Measurements from ENCODE around the gene METTL15. TPM values are rescaled to one million over a fixed set of nuclear protein-coding genes. Genes with fewer than 3 reads are reported as not detected.
"Not testable (repeated sequence)": the region's sequence is repeated elsewhere in the genome, so short reads cannot be mapped to it uniquely, and the experiment has no call there.

METTL15 gene
- total RNA-seq, 1 experiment from 2014 or later: 14.2 TPM

- DNase-seq (ENCODE audit: low read depth): no peak
Measured at GRCh38 chr11:28289444-28289843, 181.3 kb downstream of the METTL15 start.

- DNase-seq (ENCODE audit: low read depth): not testable (repeated sequence)
Measured at GRCh38 chr11:28290995-28291394, 182.8 kb downstream of the METTL15 start.

GRCh38 chr11:28296426-28296825 lies 188.2 kb downstream of the METTL15 start:
- DNase-seq (ENCODE audit: low read depth): no peak

- DNase-seq (ENCODE audit: low read depth): no peak
Measured at GRCh38 chr11:28298209-28298608, 190.0 kb downstream of the METTL15 start.

- DNase-seq (ENCODE audit: low read depth): no peak
Measured at GRCh38 chr11:28303477-28304191, 195.4 kb downstream of the METTL15 start.

- DNase-seq (ENCODE audit: low read depth): no peak
Measured at GRCh38 chr11:28315440-28315839, 207.3 kb downstream of the METTL15 start.

GRCh38 chr11:28318871-28319270 lies 210.7 kb downstream of the METTL15 start:
- no peak for DNase-seq (ENCODE audit: low read depth)

- DNase-seq (ENCODE audit: low read depth): no peak
Measured at GRCh38 chr11:28323621-28324020, 215.4 kb downstream of the METTL15 start.

- peak; percentile 8 for DNase-seq (ENCODE audit: low read depth)
Measured at GRCh38 chr11:28332393-28332792, 224.2 kb downstream of the METTL15 start.

- DNase-seq (ENCODE audit: low read depth): no peak
Measured at GRCh38 chr11:28337701-28338100, 229.5 kb downstream of the METTL15 start.

GRCh38 chr11:28338371-28338770 lies 230.2 kb downstream of the METTL15 start:
- no peak for DNase-seq (ENCODE audit: low read depth)

- no peak for DNase-seq (ENCODE audit: low read depth)
Measured at GRCh38 chr11:28339488-28339887, 231.3 kb downstream of the METTL15 start.

- peak; percentile 10 for DNase-seq (ENCODE audit: low read depth)
Measured at GRCh38 chr11:28342716-28343115, 234.5 kb downstream of the METTL15 start.

GRCh38 chr11:28343304-28344233 lies 235.4 kb downstream of the METTL15 start:
- peak; percentile 80 for DNase-seq (ENCODE audit: low read depth)

- no peak for DNase-seq (ENCODE audit: low read depth)
Measured at GRCh38 chr11:28346209-28346608, 238.0 kb downstream of the METTL15 start.

- no peak for DNase-seq (ENCODE audit: low read depth)
Measured at GRCh38 chr11:28346721-28347120, 238.5 kb downstream of the METTL15 start.

- DNase-seq (ENCODE audit: low read depth): no peak
Measured at GRCh38 chr11:28347371-28347770, 239.2 kb downstream of the METTL15 start.

GRCh38 chr11:28350216-28350615 lies 242.0 kb downstream of the METTL15 start:
- DNase-seq (ENCODE audit: low read depth): no peak

- no peak for DNase-seq (ENCODE audit: low read depth)
Measured at GRCh38 chr11:28353991-28354390, 245.8 kb downstream of the METTL15 start.

GRCh38 chr11:28366549-28367346 lies 258.6 kb downstream of the METTL15 start:
- DNase-seq (ENCODE audit: low read depth): no peak

- not testable (repeated sequence) for DNase-seq (ENCODE audit: low read depth)
Measured at GRCh38 chr11:28378095-28378494, 269.9 kb downstream of the METTL15 start.
